Measurements from ENCODE around the gene WSB1.

Gene WSB1

GRCh38 chr17:27284811-27285415 is 9.0 kb upstream of the WSB1 start:
- Histone ChIP-seq H3K27me3 (ENCODE audit: insufficient read depth, low read length) (peaks cover 2% of the 10 kb centered on the region), H3K4me3 (ENCODE audit: low read length) (no peak overlapping the region), H3K36me3 (ENCODE audit: insufficient read depth, low read length) (no peaks in the 10 kb centered on the region), H2AFZ (ENCODE audit: low read depth, low read length) (no peak overlapping the region), H3K9me3 (ENCODE audit: low read length) (no peaks in the 10 kb centered on the region), H3K4me1 (ENCODE audit: insufficient read depth, low read length) (no peaks in the 10 kb centered on the region)

DNA sequence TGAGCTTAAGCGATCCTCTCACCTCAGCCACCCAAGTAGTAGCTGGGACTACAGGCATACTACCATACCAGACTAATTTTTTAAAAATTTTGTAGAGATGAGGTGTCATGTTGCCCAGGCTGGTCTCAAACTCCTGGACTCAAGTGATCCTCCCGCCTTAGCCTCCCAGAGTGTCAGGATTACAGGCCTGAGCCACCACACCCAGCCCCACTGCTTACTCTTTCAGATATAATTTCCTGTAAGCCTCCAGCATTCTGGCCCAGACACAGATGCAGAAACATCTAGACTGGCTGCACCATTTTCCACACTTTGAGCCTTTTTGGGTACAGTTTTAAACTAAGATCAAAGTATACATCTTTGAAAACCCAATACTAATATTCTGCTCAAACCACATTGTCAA is 8.4 kb upstream of the WSB1 start:
- no peak overlapping the region for H3K4me3 ChIP-seq (ENCODE audit: low read length)
- H3K4me1 ChIP-seq (ENCODE audit: insufficient read depth, low read length), result no peaks in the 10 kb centered on the region
- H3K27me3 ChIP-seq (ENCODE audit: insufficient read depth, low read length), result peaks cover 2% of the 10 kb centered on the region
- no peaks in the 10 kb centered on the region for H3K36me3 ChIP-seq (ENCODE audit: insufficient read depth, low read length)
- no peak overlapping the region for H2AFZ ChIP-seq (ENCODE audit: low read depth, low read length)
- no peaks in the 10 kb centered on the region for H3K9me3 ChIP-seq (ENCODE audit: low read length)

- no peak overlapping the region for H2AFZ ChIP-seq (ENCODE audit: low read depth, low read length)
Measured at GRCh38 chr17:27288183-27288582, 5.7 kb upstream of the WSB1 start.

DNA sequence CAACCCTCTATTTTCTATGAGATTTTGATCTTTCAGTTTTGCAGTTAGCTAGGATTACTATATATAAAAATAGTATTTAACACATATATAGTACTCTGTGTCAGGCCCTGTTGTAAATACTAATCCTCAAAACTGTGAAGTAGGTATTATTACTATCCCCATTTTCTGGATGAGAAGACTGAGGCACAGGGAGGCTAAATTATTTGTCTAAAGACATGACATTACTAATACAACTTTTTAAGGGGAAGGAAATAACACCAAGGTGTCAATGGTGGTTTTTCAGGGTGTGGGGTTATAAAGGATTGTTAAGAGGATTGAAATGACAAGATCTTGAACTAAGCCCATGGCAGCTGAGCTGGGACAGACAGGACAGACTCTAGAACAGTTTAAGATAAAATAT is 4.1 kb upstream of the WSB1 start:
- Histone ChIP-seq H3K4me1 (ENCODE audit: insufficient read depth, low read length) (peaks cover 6% of the 10 kb centered on the region), H3K9me3 (ENCODE audit: low read length) (no peaks in the 10 kb centered on the region), H3K36me3 (ENCODE audit: insufficient read depth, low read length) (no peaks in the 10 kb centered on the region), H2AFZ (ENCODE audit: low read depth, low read length) (no peak overlapping the region), H3K4me3 (ENCODE audit: low read length) (no peak overlapping the region), H3K27me3 (ENCODE audit: insufficient read depth, low read length) (peaks cover 2% of the 10 kb centered on the region)

More at GRCh38 chr17:27288183-27288582, 5.7 kb upstream of the WSB1 start:
- Histone ChIP-seq H3K4me1 (ENCODE audit: insufficient read depth, low read length) (peaks cover under 1% of the 10 kb centered on the region), H3K9me3 (ENCODE audit: low read length) (no peaks in the 10 kb centered on the region), H3K4me3 (ENCODE audit: low read length) (no peak overlapping the region), H3K36me3 (ENCODE audit: insufficient read depth, low read length) (no peaks in the 10 kb centered on the region), H3K27me3 (ENCODE audit: insufficient read depth, low read length) (peaks cover 2% of the 10 kb centered on the region)

DNA sequence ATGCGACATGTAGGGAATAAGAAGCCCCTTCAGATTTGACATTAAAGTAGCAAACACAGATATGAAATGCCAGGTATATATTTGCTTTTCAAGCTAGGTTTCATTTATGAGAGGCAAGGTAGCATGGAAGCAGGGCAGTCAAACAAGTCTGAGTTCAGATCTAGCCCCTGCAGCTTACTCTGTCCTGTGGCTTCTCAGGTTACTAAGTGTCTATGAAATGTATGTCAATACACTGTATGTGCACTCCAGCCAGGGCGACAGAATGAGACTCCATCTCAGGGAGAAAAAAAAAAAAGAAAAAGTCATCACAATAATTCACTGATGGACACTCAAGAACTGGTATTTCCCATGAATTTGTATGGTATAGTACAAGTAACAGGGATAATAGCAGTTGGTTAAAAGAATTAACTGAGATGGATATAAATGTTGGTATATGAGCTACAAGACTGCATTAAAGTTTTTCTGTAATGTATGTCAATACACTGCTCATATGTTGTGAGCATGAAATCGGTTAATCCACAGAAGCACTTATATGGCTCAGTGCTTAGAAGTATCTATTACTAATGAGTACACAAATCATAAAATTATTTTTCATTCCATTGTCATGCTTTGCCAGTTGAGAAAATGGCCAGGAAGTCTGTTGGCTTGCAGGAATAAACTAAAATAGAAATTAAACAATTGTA is 2.9 kb upstream of the WSB1 start:
- H3K27me3 ChIP-seq (ENCODE audit: insufficient read depth, low read length), result no peaks in the 10 kb centered on the region
- H3K36me3 ChIP-seq (ENCODE audit: insufficient read depth, low read length), result no peaks in the 10 kb centered on the region
- H3K9me3 ChIP-seq (ENCODE audit: low read length), result no peaks in the 10 kb centered on the region
- H3K4me1 ChIP-seq (ENCODE audit: insufficient read depth, low read length), result peaks cover 8% of the 10 kb centered on the region
- no peak overlapping the region for H3K4me3 ChIP-seq (ENCODE audit: low read length)
- no peak overlapping the region for H2AFZ ChIP-seq (ENCODE audit: low read depth, low read length)

DNA sequence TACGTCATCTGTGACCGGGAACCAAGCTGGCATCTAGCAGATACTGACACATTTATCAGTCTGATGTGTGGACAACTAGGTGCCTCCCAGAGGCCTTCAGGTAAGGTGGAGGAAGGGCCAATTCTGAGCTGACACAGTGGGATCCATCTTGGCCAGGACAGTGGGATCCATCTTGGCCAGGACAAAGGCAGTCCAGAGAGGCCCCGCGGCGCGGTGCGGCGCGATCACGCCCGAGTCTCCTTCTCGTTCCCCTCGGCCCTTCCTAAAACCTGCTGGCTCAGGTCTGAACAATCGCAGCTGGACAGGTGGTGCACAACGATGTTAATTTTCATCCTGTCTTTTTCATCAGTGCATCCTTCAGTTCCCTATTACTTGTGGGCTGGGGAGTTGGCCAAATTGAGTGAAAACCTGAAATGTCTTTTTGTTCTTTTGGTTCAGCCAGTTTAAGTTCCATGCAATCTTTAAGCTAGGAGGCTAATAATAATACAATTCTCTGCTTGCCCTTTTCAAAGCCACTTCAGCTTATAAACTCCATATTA is 486 bp upstream of the WSB1 start:
- Histone ChIP-seq H3K4me3 (ENCODE audit: low read length) (peak overlapping the region; percentile 89), H3K4me1 (ENCODE audit: insufficient read depth, low read length) (peaks cover 17% of the 10 kb centered on the region)

DNA sequence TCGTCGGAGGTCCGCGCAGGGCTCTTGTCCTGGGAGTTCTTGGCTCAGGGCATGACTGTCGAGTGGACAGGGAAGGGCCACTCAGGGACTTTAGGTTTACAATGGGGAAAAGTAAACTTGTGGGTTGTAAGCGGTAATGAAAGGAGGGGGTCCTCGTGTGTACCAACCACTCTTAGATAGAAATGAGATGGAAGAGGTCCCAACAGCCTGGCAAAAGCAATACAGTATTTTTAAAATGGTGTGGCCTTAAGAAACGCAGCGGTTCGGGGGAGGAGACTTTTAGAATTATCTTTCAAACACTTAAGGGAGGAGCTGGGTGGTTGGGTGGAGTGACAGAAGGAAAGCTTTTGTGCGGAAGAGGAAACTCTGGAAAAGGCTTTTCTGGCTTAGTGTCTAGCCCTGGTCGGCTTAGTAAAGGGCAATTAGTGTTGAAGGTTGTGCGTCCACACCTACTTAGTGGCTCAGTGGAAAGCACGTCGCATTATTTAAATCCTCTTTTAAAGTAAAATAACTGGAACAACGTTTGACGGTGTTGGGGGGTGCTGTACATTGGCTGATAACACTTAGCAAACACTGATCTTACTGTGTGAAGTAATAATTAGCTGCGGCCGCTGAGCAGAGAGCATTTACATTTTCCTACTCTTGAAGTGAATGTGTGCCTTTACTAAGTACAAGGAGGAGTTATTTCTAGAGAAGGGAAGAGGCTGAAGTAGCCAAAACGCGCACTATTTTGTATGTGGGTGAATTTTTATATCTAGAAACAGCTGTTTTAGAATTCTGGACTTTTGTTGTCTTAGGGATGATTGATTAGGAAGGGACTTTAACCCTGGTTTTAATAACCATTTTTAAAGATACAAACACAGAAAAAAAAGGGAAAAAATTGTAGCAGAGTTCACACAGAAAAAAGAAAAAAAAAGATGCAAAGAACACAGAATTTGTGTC is 1.0 kb downstream of the WSB1 start:
- Histone ChIP-seq H3K27me3 (ENCODE audit: insufficient read depth, low read length) (no peaks in the 10 kb centered on the region), H3K36me3 (ENCODE audit: insufficient read depth, low read length) (peaks cover 11% of the 10 kb centered on the region), H3K4me3 (ENCODE audit: low read length) (peak overlapping the region; percentile 89), H3K4me1 (ENCODE audit: insufficient read depth, low read length) (peaks cover 17% of the 10 kb centered on the region), H3K9me3 (ENCODE audit: low read length) (no peaks in the 10 kb centered on the region), H2AFZ (ENCODE audit: low read depth, low read length) (no peak overlapping the region)

More for the DNA sequence above, 486 bp upstream of the WSB1 start:
- H3K27me3 ChIP-seq (ENCODE audit: insufficient read depth, low read length), result no peaks in the 10 kb centered on the region
- peaks cover 8% of the 10 kb centered on the region for H3K36me3 ChIP-seq (ENCODE audit: insufficient read depth, low read length)
- peak overlapping the region; percentile 89 for H2AFZ ChIP-seq (ENCODE audit: low read depth, low read length)
- no peaks in the 10 kb centered on the region for H3K9me3 ChIP-seq (ENCODE audit: low read length)

- peaks cover 17% of the 10 kb centered on the region for H3K4me1 ChIP-seq (ENCODE audit: insufficient read depth, low read length)
- no peaks in the 10 kb centered on the region for H3K9me3 ChIP-seq (ENCODE audit: low read length)
- no peak overlapping the region for H2AFZ ChIP-seq (ENCODE audit: low read depth, low read length)
- H3K27me3 ChIP-seq (ENCODE audit: insufficient read depth, low read length), result no peaks in the 10 kb centered on the region
- H3K36me3 ChIP-seq (ENCODE audit: insufficient read depth, low read length), result peaks cover 13% of the 10 kb centered on the region
- peak overlapping the region; percentile 89 for H3K4me3 ChIP-seq (ENCODE audit: low read length)
Measured at GRCh38 chr17:27295945-27296344, 2.0 kb downstream of the WSB1 start.

- Histone ChIP-seq H3K9me3 (ENCODE audit: low read length) (no peaks in the 10 kb centered on the region), H3K36me3 (ENCODE audit: insufficient read depth, low read length) (peaks cover 15% of the 10 kb centered on the region), H3K4me1 (ENCODE audit: insufficient read depth, low read length) (peaks cover 17% of the 10 kb centered on the region), H3K27me3 (ENCODE audit: insufficient read depth, low read length) (no peaks in the 10 kb centered on the region), H2AFZ (ENCODE audit: low read depth, low read length) (no peak overlapping the region), H3K4me3 (ENCODE audit: low read length) (peak overlapping the region; percentile 89)
Measured at GRCh38 chr17:27296428-27296979, 2.6 kb downstream of the WSB1 start.

GRCh38 chr17:27299384-27300049 is 5.6 kb downstream of the WSB1 start:
- H3K4me1 ChIP-seq (ENCODE audit: insufficient read depth, low read length), result peaks cover 11% of the 10 kb centered on the region
- H2AFZ ChIP-seq (ENCODE audit: low read depth, low read length), result no peak overlapping the region
- no peaks in the 10 kb centered on the region for H3K27me3 ChIP-seq (ENCODE audit: insufficient read depth, low read length)
- peaks cover 42% of the 10 kb centered on the region for H3K36me3 ChIP-seq (ENCODE audit: insufficient read depth, low read length)
- H3K9me3 ChIP-seq (ENCODE audit: low read length), result no peaks in the 10 kb centered on the region
- H3K4me3 ChIP-seq (ENCODE audit: low read length), result no peak overlapping the region

DNA sequence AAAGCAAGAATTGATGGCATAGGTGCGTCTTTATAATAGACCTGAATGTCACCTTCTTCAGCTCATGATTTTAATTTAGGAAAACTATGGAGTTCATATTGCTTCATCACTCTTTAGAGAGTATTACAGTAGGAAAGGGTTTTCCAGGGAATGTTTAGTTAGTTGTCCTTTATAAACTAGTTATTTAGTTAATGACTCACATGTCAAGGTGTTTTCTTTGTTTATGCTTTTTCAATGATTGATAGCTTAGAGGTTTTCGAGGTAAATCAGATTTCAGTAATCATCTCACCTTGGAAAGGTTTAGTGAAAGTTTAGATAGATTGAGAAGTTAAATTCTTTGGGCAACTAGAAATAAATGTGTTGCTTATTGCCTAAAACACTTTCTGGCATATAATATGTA is 9.8 kb downstream of the WSB1 start:
- H2AFZ ChIP-seq (ENCODE audit: low read depth, low read length), result no peak overlapping the region
- H3K36me3 ChIP-seq (ENCODE audit: insufficient read depth, low read length), result peaks cover 70% of the 10 kb centered on the region
- H3K4me3 ChIP-seq (ENCODE audit: low read length), result no peak overlapping the region
- no peaks in the 10 kb centered on the region for H3K4me1 ChIP-seq (ENCODE audit: insufficient read depth, low read length)
- H3K9me3 ChIP-seq (ENCODE audit: low read length), result no peaks in the 10 kb centered on the region
- H3K27me3 ChIP-seq (ENCODE audit: insufficient read depth, low read length), result no peaks in the 10 kb centered on the region

GRCh38 chr17:27306276-27306835 is 12.4 kb downstream of the WSB1 start:
- H3K9me3 ChIP-seq (ENCODE audit: low read length), result no peaks in the 10 kb centered on the region
- H3K27me3 ChIP-seq (ENCODE audit: insufficient read depth, low read length), result no peaks in the 10 kb centered on the region
- H3K36me3 ChIP-seq (ENCODE audit: insufficient read depth, low read length), result peaks cover 90% of the 10 kb centered on the region
- no peak overlapping the region for H3K4me3 ChIP-seq (ENCODE audit: low read length)
- H2AFZ ChIP-seq (ENCODE audit: low read depth, low read length), result no peak overlapping the region
- H3K4me1 ChIP-seq (ENCODE audit: insufficient read depth, low read length), result no peaks in the 10 kb centered on the region
